Stimulated activated CD4-positive, alpha-beta T cell treated with anti-CD3 and anti-CD28 coated beads, Interleukin-1b, Interleukin-23, amount 100 ng/mL, for 24 hours (primary cell): ENCODE measurements around the gene ACTR6.
A peak's percentile ranks its signal among the peaks of the same experiment; 100 is the strongest.
"Not testable (repeated sequence)": the region's sequence is repeated elsewhere in the genome, so short reads cannot be mapped to it uniquely, and the experiment has no call there.

Experiments used
- DNase-seq, 4 experiments: peaks; one replicate each; pipeline ENCODE4 v3.0.0-alpha.2; 2020; ENCODE audit warnings: low read depth in 4 of 4, low spot score in 1 of 4

The ACTR6 gene

GRCh38 chr12:100200463-100201181, at the start of gene ACTR6:
Gene ACTR6, plus strand, starts transcription at chr12:100200815. Its CDS starts 37 bp downstream, at chr12:100200852.
- DNase-seq, result peak; percentile 90 to 96 (median 92)

GRCh38 chr12:100151769-100152168, 48.8 kb upstream of the ACTR6 start:
- no peak for DNase-seq

GRCh38 chr12:100153131-100153530, 47.5 kb upstream of the ACTR6 start:
- DNase-seq, result no peak

GRCh38 chr12:100154474-100155247, 46.0 kb upstream of the ACTR6 start:
- DNase-seq, result peak; percentile 53 to 65 (median 58)

GRCh38 chr12:100156731-100157426, 43.7 kb upstream of the ACTR6 start:
- DNase-seq, result no peak

- DNase-seq, result no peak
These were observed 43.2 kb upstream of the ACTR6 start for GRCh38 chr12:100157427-100157821.

- DNase-seq, result no peak
These were observed 42.1 kb upstream of the ACTR6 start for GRCh38 chr12:100158535-100158934.

GRCh38 chr12:100159391-100160104, 41.1 kb upstream of the ACTR6 start:
- DNase-seq, result no peak

- peak; percentile 23 to 61 (median 41) for DNase-seq
These were observed 37.0 kb upstream of the ACTR6 start for GRCh38 chr12:100163416-100164152.

GRCh38 chr12:100164153-100164704, 36.4 kb upstream of the ACTR6 start:
- no peak for DNase-seq

- DNase-seq, result no peak
These were observed 35.3 kb upstream of the ACTR6 start for GRCh38 chr12:100165356-100165755.

GRCh38 chr12:100166232-100166631, 34.4 kb upstream of the ACTR6 start:
- DNase-seq, result no peak

- no peak for DNase-seq
These were observed 32.1 kb upstream of the ACTR6 start for GRCh38 chr12:100168562-100168961.

GRCh38 chr12:100169345-100169744, 31.3 kb upstream of the ACTR6 start:
- DNase-seq, result no peak

GRCh38 chr12:100170313-100170858, 30.2 kb upstream of the ACTR6 start:
- DNase-seq, result no peak

GRCh38 chr12:100171248-100171647, 29.4 kb upstream of the ACTR6 start:
- DNase-seq, result no peak

GRCh38 chr12:100173111-100173510, 27.5 kb upstream of the ACTR6 start:
- DNase-seq, result no peak

GRCh38 chr12:100174495-100174894, 26.1 kb upstream of the ACTR6 start:
- no peak for DNase-seq

GRCh38 chr12:100176493-100176892, 24.1 kb upstream of the ACTR6 start:
- DNase-seq, result not testable (repeated sequence)

GRCh38 chr12:100179252-100179651, 21.4 kb upstream of the ACTR6 start:
- no peak for DNase-seq
